WERI-Rb-1 (cell line): ENCODE data around the gene COPS6.
"Not testable (repeated sequence)": the region's sequence is repeated elsewhere in the genome, so short reads cannot be mapped to it uniquely, and the experiment has no call there.

Experiments used
- DNase-seq: peaks from one replicate; pipeline ENCODE4 v3.0.0-alpha.2; 2020
- H3K27ac ChIP-seq: fragments of 250-450 bp; sonication (Bioruptor Pico); 2 replicates; pipeline ENCODE4 v1.5.1; 2020; ENCODE audit warnings: mild to moderate bottlenecking, moderate library complexity
- H3K27me3 ChIP-seq: fragments of 250-450 bp; sonication (Bioruptor Pico); 2 replicates; pipeline ENCODE4 v1.5.1; 2021; ENCODE audit warnings: mild to moderate bottlenecking, low read depth, moderate library complexity; ENCODE audit not compliant: insufficient read depth, severe bottlenecking
- H3K36me3 ChIP-seq: fragments of 250-450 bp; sonication (Bioruptor Pico); 2 replicates; pipeline ENCODE4 v1.5.1; 2020; ENCODE audit warnings: mild to moderate bottlenecking, moderate library complexity
- H3K4me3 ChIP-seq: 2 replicates; pipeline ENCODE4 v1.5.1; 2011; ENCODE audit warnings: low read depth, mild to moderate bottlenecking, control low read depth, low read length
- H3K9me3 ChIP-seq: fragments of 250-450 bp; sonication (Bioruptor Pico); 2 replicates; pipeline ENCODE4 v1.5.1; 2021; ENCODE audit warnings: mild to moderate bottlenecking, moderate library complexity; ENCODE audit not compliant: severe bottlenecking
- CTCF ChIP-seq: IDR thresholded peaks from 2 replicates; pipeline ENCODE4 v1.5.1; 2011; ENCODE audit warnings: low read depth, mild to moderate bottlenecking, control low read depth, inconsistent platforms, low read length

The COPS6 gene

GRCh38 chr7:100124301-100125230, 35.8 kb downstream of the COPS6 start:
- Histone ChIP-seq H3K27ac (no peak overlapping the region), H3K27me3 (no peaks in the 10 kb centered on the region), H3K9me3 (no peaks in the 10 kb centered on the region), H3K4me3 (no peak overlapping the region), H3K36me3 (peaks cover 8% of the 10 kb centered on the region; the same call in 1 of the 2 replicates)
- DNase-seq = no peak
- TF ChIP-seq CTCF = no peak

DNA sequence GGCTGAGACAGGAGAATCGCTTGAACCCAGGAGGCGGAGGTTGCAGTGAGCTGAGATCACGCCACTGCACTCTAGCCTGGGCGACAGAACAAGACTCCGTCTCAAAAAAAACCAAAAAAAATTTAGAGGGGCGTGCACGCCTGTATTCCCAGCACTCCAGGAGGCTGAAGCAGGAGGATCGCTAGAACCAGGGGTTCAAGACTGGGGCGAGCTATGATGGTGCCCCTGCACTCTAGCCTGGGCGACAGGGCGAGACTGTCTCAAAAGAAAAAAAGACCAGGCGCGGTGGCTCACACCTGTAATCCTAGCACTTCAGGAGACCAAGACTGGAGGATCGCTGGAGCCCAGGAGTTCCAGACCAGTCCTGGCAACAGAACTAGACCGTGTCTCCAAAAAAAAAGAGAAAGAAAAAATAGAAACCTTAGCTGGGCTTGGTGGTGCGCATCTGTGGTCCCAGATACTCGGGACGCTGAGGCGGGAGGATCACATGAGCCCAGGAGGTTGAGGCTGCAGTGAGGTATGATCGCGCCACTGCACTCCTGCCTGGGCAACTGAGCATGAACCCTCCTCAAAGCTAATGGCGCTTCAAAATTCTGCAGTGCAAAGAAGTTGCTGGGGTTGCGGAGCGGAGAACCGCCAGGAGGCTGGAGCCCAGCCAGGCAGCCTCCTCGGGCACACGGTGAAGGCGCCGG, 37.6 kb downstream of the COPS6 start:
- peak overlapping the region; percentile 95 for H3K4me3 ChIP-seq
- peak overlapping the region; percentile 91 for H3K27ac ChIP-seq
- TF ChIP-seq CTCF = no peak
- no peaks in the 10 kb centered on the region for H3K27me3 ChIP-seq
- H3K36me3 ChIP-seq = peaks cover 8% of the 10 kb centered on the region; the same call in 1 of the 2 replicates
- no peak for DNase-seq
- no peaks in the 10 kb centered on the region for H3K9me3 ChIP-seq

- no peak for TF ChIP-seq CTCF
- peaks cover 8% of the 10 kb centered on the region; the same call in 1 of the 2 replicates for H3K36me3 ChIP-seq
- peak within 1 kb of the TSS; percentile 95 for H3K4me3 ChIP-seq
- H3K9me3 ChIP-seq = no peaks in the 10 kb centered on the region
- peak within 1 kb of the TSS; percentile 91 for H3K27ac ChIP-seq
- DNase-seq = peak; percentile 92
- no peaks in the 10 kb centered on the region for H3K27me3 ChIP-seq
Measured at GRCh38 chr7:100126931-100127865, 38.4 kb downstream of the COPS6 start, which contains the start of gene MBLAC1. MBLAC1 (plus strand) TSS chr7:100126967; CDS start chr7:100127396, 429 bp downstream.

DNA sequence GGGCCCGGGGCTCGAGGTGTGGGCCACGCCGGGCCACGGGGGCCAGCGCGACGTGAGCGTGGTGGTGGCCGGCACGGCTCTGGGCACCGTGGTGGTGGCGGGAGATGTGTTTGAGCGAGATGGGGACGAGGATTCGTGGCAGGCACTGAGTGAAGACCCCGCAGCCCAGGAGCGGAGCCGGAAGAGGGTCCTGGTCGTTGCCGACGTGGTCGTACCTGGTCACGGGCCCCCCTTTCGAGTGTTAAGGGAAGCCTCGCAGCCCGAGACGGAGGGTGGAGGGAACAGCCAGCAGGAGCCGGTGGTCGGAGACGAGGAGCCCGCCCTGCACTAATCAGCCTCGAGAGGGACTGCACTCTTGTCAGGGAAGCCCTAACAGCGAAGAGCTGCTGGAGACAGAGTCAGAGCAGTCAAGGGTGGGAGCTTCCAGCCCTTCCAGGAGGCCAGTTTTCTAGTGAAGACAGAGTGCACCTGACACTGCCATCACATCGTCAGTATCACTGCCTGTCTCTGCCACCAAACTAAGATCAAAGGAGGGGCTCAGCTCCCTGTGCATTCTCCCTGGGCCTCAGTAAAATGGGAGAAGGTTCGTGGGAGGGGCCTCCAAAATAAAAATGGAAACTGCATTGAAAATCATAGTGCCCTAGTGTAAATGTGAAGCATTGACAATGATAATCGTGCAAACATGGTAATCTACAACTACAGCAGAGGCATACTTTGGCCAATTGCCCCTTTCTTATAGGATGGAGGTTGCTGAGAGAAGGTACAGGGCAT, 39.3 kb downstream of the COPS6 start:
- no peak for TF ChIP-seq CTCF
- peak overlapping the region; percentile 91 for H3K27ac ChIP-seq
- peak; percentile 32 for DNase-seq
- H3K4me3 ChIP-seq = peak overlapping the region; percentile 95
- no peaks in the 10 kb centered on the region for H3K9me3 ChIP-seq
- no peaks in the 10 kb centered on the region for H3K27me3 ChIP-seq
- H3K36me3 ChIP-seq = peaks cover 8% of the 10 kb centered on the region; the same call in 1 of the 2 replicates

DNA sequence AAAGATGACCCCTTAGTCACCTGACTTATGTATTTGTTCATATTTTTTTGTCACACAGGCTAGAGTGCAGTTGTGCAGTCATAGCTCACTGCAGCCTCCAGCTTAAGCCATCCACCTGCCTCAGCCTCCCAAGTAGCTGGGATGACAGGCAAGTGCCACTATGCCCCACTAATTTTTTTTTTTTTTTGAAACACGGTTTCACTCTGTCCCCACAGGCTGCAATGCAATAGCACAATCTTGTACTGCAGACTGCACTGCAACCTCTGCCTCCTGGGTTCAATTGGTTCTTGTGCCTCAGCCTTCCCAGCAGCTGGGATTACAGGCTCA, 39.8 kb downstream of the COPS6 start:
- no peaks in the 10 kb centered on the region for H3K9me3 ChIP-seq
- no peak for TF ChIP-seq CTCF
- no peak overlapping the region for H3K4me3 ChIP-seq
- H3K27ac ChIP-seq = no peak overlapping the region
- DNase-seq = no peak
- H3K27me3 ChIP-seq = no peaks in the 10 kb centered on the region
- peaks cover 8% of the 10 kb centered on the region; the same call in 1 of the 2 replicates for H3K36me3 ChIP-seq

GRCh38 chr7:100130220-100130607, 41.4 kb downstream of the COPS6 start:
- not testable (repeated sequence) for H3K4me3 ChIP-seq, H3K27me3 ChIP-seq, H3K27ac ChIP-seq, DNase-seq, H3K9me3 ChIP-seq, H3K36me3 ChIP-seq
